GM18520 (cell line): Measurements from ENCODE around the gene ARPC3.
"Not testable (repeated sequence)": the region's sequence is repeated elsewhere in the genome, so short reads cannot be mapped to it uniquely, and the experiment has no call there.

ENCODE experiments used
- ATAC-seq: cut with Tn5 transposase; IDR thresholded peaks from one replicate; pipeline ENCODE4 v1.9.1; 2021; ENCODE audit not compliant: unreplicated experiment

The ARPC3 gene

DNA sequence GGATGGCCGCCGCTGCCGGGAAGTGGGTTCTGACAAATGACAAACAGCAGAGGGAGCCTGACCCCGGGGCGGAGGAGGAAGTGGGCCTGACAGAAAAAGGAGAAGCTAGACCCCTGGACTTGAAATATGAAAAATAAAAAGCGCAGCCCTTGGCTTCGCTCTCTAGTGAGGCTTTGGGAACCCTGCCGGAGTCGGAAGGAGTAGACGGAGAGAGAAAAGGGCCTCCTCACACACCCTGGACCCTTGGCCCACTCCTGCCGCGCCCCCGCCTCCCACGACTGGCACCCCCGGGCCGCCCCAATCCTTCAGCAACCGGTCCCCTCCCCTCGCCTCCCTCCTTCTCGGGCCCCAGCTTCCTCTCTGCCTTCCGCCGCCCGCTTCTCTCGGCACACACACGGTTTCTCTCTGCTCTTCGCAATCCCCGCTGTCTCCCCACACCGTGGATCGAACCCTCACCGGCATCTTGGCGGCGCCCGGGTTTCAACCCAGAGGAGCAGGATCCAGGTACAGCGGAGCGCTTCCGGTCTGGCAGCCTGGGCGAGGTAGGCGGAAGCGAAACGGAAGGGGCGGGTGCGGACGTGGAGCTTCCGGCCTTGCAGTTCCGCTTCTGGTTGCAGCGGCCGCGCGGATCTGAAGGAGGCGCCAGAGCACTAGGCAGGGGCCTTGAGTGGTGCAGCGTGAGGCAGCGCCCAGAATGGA lies at the start of gene ARPC3:
Gene ARPC3, minus strand, starts transcription at position 539 of the 699 bp plus-strand sequence. Its CDS starts 77 bp downstream, at position 462.
- peak; percentile 94 for ATAC-seq

DNA sequence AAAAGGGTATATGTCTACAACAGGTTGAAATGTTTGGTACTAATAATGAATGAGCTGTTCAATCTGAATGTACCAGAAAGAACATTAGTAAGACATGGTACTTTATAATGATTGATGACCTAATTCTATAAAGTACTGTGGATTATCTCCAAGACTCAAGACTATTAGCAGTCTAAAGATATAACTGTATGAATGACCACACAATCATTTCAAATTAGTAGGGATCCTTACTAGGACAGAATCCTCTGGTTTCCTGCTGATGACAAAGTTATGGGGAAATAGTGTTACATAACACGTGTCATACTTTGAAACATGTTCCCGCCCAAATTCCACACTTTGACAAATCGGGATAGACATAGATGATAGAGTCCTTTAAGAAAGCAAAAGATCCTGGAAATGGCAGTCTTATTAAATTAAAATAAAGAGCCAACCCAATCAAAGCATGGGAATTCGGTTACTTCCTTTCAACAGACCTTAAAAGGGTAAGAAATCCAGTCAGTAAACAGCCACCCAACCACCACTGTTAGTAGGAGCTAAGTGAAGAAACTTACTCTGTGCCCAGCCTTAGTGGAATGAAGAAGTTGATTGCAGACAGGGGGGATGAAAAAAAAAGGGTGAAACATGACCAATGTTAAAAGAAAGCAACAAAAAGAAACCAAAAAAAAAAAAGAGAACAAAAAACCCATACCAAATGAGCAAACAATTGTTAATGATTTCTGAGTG lies 49.0 kb upstream of the ARPC3 start:
- ATAC-seq: no peak

DNA sequence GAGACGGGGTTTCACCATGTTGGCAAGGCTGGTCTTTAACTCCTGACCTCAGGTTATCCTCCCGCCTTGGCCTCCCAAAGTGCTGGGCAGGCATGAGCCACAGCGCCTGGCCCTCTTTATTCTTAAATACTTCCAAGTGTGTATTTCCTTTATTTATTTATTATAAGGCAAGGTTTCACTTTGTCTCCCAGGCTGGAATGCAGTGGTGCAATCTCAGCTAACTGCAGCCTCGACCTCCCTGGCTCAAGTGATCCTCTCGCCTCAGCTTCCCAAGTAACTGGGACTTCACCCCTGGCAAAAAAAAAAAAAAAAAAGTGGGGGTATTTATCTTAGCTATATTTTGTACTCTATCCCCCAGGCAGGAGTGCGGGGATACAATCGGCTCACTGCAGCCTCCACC lies 25.3 kb upstream of the ARPC3 start:
- no peak for ATAC-seq

DNA sequence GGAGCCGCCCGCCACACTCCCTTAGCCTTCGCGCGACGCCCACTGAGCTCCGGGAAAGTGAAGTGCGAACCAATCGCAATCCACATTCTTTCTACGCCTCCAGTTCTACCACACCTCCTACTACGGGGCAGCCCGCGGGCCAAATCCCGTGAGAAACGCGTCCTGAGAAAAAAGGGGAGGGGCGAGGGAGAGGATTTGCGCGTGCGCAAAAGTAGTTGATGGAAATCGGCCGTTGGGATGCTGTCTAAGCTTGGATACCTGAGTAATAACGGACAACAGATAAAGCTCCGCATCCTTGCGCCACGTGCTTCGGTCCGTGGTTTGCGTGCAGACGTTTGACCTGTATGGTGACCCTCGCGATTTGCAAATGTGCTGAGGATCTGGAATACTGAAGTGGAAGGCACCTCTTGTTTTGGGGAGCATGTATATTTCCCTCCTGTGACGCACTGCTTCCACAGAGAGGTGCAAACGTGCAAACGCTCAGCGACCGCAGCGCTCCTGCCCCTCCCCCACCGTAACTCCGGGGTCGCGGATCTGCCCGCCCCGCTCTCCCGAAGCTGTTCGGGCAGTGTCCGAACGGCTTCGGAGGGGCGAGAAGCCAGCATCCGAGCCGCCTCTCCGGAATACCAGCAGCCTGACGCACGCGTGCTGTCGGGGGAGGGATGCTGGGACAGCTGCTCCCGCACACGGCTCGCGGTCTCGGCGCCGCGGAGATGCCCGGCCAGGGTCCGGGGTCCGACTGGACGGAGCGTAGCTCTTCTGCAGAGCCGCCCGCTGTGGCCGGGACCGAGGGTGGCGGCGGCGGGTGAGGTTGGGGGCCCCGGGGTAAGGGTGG lies 18.3 kb upstream of the ARPC3 start, which contains the start of the genes FAM216A and GPN3:
Gene FAM216A, plus strand, starts transcription at position 632 of the 835 bp plus-strand sequence. Its CDS starts 31 bp downstream, at position 663.
Gene GPN3, minus strand, starts transcription at position 44 of the 835 bp plus-strand sequence. CDS start 54 bp downstream, outside the sequence.
- peak; percentile 72 for ATAC-seq

DNA sequence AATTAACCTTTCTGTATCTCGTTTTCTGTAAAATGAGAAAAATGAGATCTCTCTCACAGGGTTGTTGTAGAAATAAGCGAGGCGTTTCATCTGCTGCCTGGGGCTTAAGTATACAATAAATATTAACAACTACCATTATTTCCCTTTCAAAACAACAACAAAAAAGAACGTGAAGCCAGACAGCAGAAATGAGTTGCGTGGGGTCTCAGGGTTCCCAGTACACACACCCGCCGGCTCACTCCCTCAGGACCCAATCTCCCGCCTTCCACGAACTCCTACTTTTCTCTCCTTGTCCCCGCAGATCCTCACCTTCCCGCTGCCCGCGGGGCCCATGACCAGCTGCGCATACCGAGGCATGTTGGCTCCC lies 17.7 kb upstream of the ARPC3 start:
- no peak for ATAC-seq

DNA sequence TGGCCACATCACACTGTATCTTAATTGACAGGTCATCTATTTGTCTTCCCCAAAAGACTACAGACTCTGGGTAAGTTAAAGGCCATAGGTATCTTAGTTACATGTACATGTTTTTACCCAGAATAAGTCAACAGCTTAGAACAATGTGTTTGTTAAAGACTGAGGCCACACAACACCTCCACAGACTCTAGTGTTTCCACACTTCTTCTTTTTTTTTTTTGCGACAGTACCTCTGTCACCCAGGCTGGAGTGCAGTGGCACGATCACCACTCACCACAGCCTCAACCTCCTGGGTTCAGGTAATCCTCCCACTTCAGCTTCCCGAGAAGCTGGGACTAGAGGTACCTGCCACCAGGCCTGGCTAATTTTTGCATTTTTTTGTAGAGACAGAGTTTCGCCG lies 16.7 kb upstream of the ARPC3 start:
- ATAC-seq: no peak

DNA sequence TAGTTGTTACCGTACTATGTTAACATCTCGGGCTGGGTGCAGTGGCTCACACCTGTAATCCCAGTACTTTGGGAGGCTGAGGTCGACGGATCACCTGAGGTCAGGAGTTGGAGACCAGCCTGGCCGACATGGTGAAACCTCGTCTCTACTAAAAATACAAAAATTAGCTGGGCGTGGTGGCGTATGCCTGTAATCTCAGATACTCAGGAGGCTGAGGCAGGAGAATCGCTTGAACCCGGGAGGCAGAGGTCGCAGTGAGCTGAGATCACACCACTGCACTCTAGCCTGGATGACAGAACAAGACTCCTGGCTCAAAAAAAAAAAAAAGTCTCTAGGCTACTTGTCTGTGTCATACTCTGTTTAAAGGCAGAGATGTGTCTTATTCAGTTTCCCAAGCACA lies 15.6 kb upstream of the ARPC3 start:
- not testable (repeated sequence) for ATAC-seq

DNA sequence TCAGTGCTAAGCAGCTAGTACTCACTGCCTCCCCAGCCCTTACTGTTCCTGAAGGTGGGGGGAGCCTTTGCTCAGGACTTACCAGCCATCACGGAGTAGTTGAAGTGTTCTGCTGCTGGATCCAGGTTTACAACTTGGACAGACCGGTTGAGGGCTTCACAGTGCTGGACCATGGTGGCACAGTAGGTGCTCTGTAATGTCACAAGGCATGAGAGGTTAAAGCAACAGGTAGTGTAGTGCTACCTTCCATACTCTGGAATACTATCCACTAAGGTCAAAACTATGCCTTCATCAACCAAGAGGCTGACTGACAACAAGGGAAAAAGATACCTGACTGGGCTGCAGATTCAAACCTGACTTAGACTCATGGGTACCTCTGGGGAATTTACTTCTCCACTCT lies 14.9 kb upstream of the ARPC3 start:
- ATAC-seq: no peak

DNA sequence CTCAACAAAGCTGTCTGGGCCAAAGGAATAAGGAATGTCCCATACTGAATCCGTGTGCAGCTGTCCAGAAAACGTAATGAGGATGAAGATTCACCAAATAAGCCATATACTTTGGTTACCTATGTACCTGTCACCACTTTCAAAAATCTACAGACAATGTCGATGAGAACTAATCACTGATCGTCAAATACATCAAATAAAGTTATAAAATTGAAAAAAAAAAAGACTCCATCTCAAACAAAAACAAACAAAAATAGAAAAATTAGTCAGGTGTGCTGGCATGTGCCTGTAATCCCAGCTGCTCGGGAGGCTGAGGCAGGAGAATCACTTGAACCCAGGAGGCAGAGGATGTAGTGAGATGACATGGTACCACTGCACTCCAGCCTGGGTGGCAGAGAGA lies 11.1 kb upstream of the ARPC3 start:
- ATAC-seq: not testable (repeated sequence)

DNA sequence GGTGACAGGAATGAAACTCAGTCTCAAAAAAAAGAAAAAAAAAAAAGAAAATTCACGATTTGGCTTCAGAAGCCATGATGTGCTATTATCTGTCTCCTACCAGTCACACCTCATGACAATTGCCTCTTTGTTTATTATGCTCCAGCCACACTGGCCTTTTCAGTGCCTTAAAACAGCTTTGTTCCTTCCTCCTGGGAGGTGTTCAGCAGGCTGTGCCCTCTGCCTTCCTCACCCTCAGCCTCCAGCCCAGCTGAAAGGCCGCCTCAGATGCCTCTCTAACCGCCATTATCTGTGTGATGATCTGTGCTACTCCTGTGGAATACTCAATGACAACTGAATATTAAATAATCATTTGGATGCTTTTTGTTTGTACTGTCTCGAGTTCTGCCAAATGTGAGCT lies 8.6 kb upstream of the ARPC3 start:
- no peak for ATAC-seq

DNA sequence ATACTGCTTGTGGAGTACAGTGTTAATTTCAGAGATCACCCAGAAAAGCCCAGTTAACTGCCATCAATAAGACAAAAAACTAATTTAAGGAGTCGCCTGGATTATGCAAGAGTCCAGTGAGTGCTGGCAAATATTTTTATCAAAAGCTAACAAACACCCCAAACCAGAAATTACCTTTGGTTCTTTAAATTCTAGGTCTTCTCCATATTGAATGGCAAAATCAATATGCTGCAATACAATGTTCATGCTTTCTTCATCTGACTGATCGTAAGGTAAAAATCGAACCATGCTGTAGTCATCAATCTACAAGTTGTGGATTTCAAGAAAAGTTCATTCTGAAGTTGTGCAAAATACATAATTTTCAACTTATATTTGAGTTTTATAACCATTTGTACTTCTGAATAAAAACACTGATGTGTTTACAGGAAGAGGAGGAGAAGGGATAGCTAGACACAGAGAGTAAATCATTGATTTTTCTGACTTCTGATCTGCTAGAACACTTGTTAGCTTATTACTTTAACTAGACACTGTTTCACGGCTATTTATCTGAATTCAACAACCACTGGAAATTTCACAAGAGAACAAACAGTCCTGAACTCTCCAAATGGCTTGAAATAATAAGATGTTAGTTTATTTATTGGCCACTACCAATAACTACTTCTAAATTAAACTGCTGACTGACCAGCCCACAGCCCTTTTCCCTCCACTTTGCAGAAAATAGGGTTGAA lies 3.6 kb upstream of the ARPC3 start:
- no peak for ATAC-seq

DNA sequence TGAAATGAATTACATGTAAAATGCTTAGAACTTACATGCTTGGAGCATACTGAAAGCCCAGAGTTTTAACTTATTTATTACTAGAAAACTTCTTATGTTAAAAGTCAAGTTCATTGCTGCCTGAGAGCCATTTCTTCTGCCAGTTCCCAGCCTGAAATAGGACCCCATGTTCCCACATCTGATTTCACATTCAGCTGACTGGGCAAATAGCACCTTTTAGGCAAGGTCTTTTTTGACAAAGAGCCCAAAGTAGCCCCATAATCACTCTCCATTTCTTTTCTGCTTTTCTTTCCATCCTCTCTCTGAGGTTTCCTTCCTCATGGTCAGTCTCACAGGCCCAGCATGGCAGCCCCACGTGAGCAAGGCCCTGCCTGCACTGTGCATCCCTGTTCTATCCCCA lies 1.1 kb upstream of the ARPC3 start:
- ATAC-seq: no peak

DNA sequence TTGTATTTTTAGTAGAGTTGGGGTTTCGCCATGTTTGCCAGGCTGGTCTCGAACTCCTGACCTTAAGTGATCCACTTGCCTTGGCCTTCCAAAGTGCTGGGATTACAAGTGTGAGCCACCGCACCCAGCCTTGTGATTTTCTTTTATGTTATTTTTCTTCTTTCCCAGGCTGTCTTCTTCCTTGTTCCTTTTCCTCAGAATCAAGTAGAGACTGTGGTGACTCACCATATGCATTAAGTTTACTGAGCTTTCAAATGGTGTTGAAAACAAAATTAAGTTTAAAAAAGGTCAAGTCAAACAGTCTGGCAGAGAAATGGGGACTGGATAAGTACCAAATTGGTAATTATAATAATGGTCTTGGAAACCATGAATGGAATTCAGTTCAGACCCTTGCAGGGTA lies 5.7 kb downstream of the ARPC3 start:
- no peak for ATAC-seq

DNA sequence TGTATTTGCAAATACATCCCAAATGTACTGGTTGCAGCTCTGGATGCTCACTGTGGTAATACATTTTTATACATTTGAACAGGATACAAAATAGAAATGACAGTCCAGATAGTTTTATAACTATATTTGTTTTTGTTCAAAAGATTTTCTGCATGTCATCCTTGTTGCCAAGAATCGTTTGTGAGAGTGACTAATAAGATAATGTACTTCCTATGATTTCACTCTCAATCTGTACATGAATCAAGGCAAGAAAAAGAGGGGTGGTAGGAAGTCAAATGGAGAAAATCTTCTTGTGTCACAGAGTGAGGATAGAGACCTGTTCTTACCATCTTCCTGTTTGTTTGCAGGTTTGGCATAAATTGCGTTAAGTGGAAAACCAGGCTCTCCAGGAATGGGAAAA lies 13.9 kb downstream of the ARPC3 start:
- no peak for ATAC-seq

DNA sequence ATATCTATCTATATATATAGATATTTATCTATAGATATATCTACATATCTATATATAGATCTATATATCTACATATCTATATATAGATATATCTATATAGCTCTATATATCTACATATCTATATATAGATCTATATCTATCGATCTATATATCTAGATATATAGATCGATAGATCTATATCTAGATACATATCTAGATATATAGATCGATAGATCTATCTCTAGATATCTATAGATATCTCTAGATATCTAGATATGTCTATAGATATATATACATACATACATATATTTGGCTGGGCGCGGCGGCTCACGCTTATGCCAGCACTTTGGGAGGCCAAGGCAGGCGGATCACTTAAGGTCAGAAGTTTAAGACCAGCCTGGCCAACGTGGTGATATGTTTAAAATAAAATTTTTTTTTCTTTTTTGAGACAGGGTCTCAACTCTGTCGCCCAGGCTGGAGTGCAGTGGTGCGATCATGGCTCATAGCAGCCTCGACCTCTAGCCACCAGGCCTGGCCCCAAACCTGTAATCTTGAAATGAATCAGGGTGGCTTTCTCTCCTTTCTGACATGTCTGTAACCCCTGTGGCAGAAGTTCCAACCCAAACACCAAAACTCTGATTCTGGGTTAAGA lies 18.1 kb downstream of the ARPC3 start:
- no peak for ATAC-seq

DNA sequence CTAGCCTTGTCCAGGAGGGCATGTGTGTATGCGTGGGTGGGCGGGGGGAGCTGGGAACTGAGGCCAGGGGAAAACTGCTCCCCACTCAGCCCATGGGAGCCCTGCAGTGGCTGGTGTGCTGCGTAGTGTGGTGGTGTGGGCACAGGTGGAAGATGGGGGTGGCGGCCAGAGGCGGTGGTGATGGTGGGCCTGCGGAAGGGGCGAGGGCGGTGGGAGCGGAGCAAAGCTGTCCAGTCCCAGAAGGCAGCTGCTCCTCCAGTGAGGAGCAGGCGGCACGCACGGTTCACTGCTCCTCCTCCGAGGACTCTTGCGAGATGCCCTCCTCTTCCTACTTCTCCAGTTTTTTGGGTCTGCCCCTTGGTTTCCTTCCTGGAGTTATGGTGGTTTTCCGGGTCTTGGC lies 20.5 kb downstream of the ARPC3 start:
- not testable (repeated sequence) for ATAC-seq

DNA sequence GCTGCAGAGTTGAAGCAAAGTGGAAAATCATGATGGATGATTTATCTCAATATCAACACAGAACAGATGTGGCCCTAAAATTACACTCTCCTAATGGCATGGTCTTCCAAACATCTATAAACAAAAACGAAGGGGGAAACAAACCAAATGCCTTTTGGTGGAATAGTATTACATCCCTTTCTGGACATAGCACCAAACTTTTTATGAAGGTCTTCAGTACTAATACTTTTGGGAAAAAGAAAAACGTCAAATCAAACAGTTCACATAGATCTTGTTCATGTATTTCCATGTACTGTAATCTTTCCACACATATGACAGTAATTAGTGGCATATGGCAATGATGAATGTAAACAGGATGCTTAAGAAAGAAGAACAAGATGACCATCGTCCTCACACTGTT lies 23.7 kb downstream of the ARPC3 start:
- no peak for ATAC-seq

DNA sequence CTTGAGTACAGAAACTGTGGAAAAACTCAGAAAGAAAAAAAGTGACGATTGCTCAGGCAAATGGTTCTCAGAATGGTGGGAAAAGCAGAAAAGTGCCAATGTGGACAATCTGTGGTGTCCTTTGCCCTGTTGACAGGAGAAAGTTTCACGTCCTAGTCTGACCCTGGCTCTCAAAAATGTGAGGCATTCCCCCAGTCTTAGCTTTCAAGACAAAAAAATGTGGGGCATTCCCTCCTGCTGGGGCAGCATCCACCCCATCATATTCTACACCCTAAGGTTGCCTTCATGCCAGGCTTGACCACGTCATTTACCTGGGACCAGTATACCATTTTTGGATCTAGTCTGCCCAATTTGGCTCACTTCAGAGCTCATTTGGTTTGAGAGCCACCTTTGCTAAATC lies 25.9 kb downstream of the ARPC3 start:
- ATAC-seq: no peak

DNA sequence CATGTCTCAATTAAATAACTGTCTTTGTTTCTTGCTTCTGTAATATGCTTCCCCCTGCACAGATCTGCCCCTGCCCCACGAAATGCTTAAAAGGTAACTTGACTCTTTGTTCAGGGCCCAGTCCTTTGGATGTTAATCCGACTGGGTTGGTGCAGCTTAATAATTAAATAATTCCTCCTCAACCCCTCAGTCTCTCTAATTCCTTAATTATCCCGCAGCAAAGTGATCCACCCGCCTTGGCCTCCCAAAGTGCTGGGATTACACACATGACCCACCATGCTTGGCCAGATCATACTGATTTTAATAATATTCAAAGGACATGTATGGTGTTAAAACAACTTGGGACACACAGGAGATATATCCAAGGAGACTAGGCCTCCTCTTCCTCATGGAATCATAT lies 28.4 kb downstream of the ARPC3 start:
- no peak for ATAC-seq

DNA sequence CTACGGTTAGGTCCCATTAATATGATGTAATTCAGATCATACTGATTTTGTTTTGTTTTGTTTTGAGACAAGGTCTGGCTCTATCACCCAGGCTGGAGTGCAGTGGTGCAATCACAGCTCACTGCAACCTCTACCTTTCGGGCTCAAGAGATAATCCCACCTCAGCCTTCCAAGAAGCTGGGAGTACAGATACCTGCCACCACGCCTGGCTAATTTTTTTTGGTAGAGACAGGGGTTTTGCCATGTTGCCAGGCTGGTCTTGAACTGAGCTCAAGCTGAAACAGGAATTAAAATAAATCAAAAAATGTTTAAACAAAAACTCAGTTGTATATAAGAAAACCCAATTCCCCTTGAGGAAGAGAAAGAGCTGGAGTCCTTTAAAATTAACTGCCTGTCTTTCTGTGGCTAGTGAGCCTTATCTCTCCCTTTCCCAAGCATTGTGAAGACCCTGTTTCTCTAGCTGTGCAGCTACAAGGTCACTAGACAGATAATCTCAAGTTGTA lies 28.9 kb downstream of the ARPC3 start:
- no peak for ATAC-seq
